Measurements from ENCODE around the gene ICAM3.

ICAM3 gene

DNA sequence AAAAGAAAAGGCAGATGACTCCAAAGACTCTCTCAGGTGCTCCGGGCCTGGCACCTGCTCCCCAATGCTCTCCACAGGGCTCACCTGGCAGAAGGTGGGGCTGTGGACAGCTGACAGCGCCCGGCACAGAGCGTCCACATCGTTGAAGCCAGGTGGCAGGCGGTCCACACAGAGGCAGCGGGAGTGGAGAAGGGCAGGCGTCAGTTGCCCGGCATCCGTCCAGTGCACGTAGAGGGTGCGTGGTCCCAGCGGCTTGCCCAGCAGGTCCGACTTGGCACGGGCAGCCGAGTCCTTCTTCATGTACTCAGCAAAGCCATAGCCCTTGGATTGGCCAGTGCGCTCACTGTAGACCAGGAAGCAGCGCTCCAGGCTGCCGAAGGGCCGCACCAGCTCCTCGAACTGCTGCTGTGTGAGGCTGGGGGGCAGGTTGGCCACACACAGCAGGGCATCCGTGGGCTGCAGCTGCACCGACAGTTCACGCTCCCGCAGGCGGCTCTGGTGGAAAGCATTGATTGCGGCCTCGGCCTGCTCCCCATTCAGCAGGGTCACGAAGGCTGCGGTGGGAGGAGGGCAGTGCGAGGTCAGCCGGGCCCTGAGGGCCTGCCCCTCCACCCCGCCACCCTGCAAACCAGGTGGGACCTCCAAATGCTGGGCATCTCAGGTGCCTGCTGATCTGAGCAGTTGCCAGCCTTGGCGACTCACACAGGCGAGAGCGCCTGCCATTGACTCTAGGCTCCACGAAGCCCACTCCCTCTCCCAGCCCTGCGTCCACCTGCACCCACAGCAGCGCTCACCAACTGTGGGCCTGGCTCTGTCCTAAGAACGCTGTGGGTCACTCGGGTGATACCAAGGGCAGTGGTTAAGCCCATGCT, 10.6 kb downstream of the ICAM3 start:
- Histone ChIP-seq H3K14ac (ENCODE audit: low read length) (no peak overlapping the region), H3K4ac (ENCODE audit: low read depth, low read length) (no peak overlapping the region), H4K12ac (ENCODE audit: low read depth, low read length) (no peak overlapping the region), H3K9me3 (ENCODE audit: insufficient read depth, low read depth, low read length) (peaks cover 2% of the 10 kb centered on the region), H3K23ac (ENCODE audit: low read length) (no peak overlapping the region), H2AFZ (ENCODE audit: insufficient read depth, low read length, poor library complexity) (no peak overlapping the region), H3K79me1 (ENCODE audit: low read length) (peaks cover 4% of the 10 kb centered on the region), H3K9ac (ENCODE audit: low read length) (no peak overlapping the region), H3K4me3 (ENCODE audit: low read depth, low read length) (no peak overlapping the region), H4K91ac (ENCODE audit: low read depth, low read length) (no peak overlapping the region), H2BK5ac (ENCODE audit: low read depth, low read length, poor library complexity) (no peak overlapping the region), H3K4me2 (ENCODE audit: low read length) (no peak overlapping the region), H2BK120ac (ENCODE audit: insufficient read depth, low read length, poor library complexity) (no peak overlapping the region), H3K36me3 (ENCODE audit: control insufficient read depth in 1 of 2, insufficient read depth in 2 of 2, low read length in 2 of 2) (peaks cover 60% of the 10 kb centered on the region in 2 experiments), H2AK5ac (ENCODE audit: low read length) (no peak overlapping the region), H3K27me3 (ENCODE audit: insufficient read depth, low read length) (no peaks in the 10 kb centered on the region), H2BK12ac (ENCODE audit: low read length) (no peak overlapping the region), H3K79me2 (ENCODE audit: control insufficient read depth, insufficient read depth, low read length, poor library complexity) (peaks cover 11% of the 10 kb centered on the region), H3K18ac (ENCODE audit: low read length) (no peak overlapping the region), H4K8ac (ENCODE audit: low read depth, low read length) (no peak overlapping the region), H3K27ac (ENCODE audit: low read depth, low read length) (no peak overlapping the region), H3K4me1 (ENCODE audit: control insufficient read depth in 1 of 2, insufficient read depth in 2 of 2, low read length in 2 of 2) (peaks cover 5 to 9% of the 10 kb centered on the region in 2 experiments)
- no CpG with 5 or more reads among the region's 41 CpGs for WGBS (ENCODE audit: extremely low coverage, insufficient coverage, insufficient read length)
- DNase-seq = no peak

DNA sequence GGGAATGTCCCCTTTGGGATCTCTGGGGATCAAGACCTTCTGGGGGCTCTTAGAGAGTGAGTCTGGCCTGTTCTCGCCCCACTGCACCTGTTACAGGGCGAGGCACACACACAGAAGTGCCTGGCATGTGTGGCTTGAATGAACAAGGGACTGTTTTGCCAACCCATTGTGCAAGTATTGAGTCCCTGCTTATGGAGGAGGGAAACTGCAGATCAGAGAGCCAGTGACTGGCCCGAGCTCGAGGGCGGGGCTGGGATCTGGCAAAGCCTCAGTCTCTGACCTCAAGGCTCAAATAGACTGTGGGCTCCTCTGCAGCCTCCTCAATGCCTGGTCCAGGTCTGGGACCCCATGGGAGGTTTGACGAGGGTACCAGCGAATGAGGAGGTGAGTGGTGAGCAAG, 11.6 kb downstream of the ICAM3 start:
- no peaks in the 10 kb centered on the region for H3K79me1 ChIP-seq (ENCODE audit: low read length)
- no peak overlapping the region for H4K91ac ChIP-seq (ENCODE audit: low read depth, low read length)
- H3K9ac ChIP-seq (ENCODE audit: low read length) = no peak overlapping the region
- H3K18ac ChIP-seq (ENCODE audit: low read length) = no peak overlapping the region
- no peak overlapping the region for H4K12ac ChIP-seq (ENCODE audit: low read depth, low read length)
- peaks cover 5 to 8% of the 10 kb centered on the region in 2 experiments for H3K4me1 ChIP-seq (ENCODE audit: control insufficient read depth in 1 of 2, insufficient read depth in 2 of 2, low read length in 2 of 2)
- H2AFZ ChIP-seq (ENCODE audit: insufficient read depth, low read length, poor library complexity) = no peak overlapping the region
- no peak overlapping the region for H3K4ac ChIP-seq (ENCODE audit: low read depth, low read length)
- peaks cover 7% of the 10 kb centered on the region for H3K79me2 ChIP-seq (ENCODE audit: control insufficient read depth, insufficient read depth, low read length, poor library complexity)
- H3K9me3 ChIP-seq (ENCODE audit: insufficient read depth, low read depth, low read length) = peaks cover 2% of the 10 kb centered on the region
- WGBS (ENCODE audit: extremely low coverage, insufficient coverage, insufficient read length) = no CpG with 5 or more reads among the region's 7 CpGs
- no peak overlapping the region for H2AK5ac ChIP-seq (ENCODE audit: low read length)
- no peak overlapping the region for H3K23ac ChIP-seq (ENCODE audit: low read length)
- no peak for DNase-seq
- peaks cover 69% of the 10 kb centered on the region in 2 experiments for H3K36me3 ChIP-seq (ENCODE audit: control insufficient read depth in 1 of 2, insufficient read depth in 2 of 2, low read length in 2 of 2)
- no peak overlapping the region for H3K14ac ChIP-seq (ENCODE audit: low read length)
- no peak overlapping the region for H3K4me2 ChIP-seq (ENCODE audit: low read length)
- H2BK12ac ChIP-seq (ENCODE audit: low read length) = no peak overlapping the region
- no peak overlapping the region for H3K27ac ChIP-seq (ENCODE audit: low read depth, low read length)
- no peak overlapping the region for H3K4me3 ChIP-seq (ENCODE audit: low read depth, low read length)
- H2BK120ac ChIP-seq (ENCODE audit: insufficient read depth, low read length, poor library complexity) = no peak overlapping the region
- H3K27me3 ChIP-seq (ENCODE audit: insufficient read depth, low read length) = no peaks in the 10 kb centered on the region
- no peak overlapping the region for H2BK5ac ChIP-seq (ENCODE audit: low read depth, low read length, poor library complexity)
- no peak overlapping the region for H4K8ac ChIP-seq (ENCODE audit: low read depth, low read length)

DNA sequence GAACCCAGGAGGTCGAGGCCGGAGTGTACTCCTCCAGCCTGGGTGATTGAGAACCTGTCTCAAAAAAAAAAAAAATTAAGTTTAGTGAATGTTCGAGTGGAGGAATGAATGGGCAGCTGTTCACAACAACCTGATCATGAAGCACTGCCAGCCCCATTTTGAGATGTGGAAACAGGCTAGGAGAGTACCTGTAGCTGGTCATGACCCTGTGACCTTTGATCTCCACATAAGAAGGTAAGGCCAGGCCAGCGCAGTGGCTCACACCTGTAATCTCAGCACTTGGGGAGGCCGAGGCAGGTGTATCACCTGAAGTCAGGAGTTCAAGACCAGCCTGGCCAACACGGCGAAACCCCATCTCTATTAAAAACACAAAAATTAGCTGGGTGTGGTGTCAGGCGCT, 13.7 kb downstream of the ICAM3 start:
- no peak overlapping the region for H4K12ac ChIP-seq (ENCODE audit: low read depth, low read length)
- H3K27me3 ChIP-seq (ENCODE audit: insufficient read depth, low read length) = no peaks in the 10 kb centered on the region
- peaks cover 2% of the 10 kb centered on the region for H3K9me3 ChIP-seq (ENCODE audit: insufficient read depth, low read depth, low read length)
- no peaks in the 10 kb centered on the region for H3K79me2 ChIP-seq (ENCODE audit: control insufficient read depth, insufficient read depth, low read length, poor library complexity)
- H4K91ac ChIP-seq (ENCODE audit: low read depth, low read length) = no peak overlapping the region
- H3K79me1 ChIP-seq (ENCODE audit: low read length) = no peaks in the 10 kb centered on the region
- no peak overlapping the region for H4K8ac ChIP-seq (ENCODE audit: low read depth, low read length)
- no peak overlapping the region for H2BK120ac ChIP-seq (ENCODE audit: insufficient read depth, low read length, poor library complexity)
- no peak overlapping the region for H3K4me3 ChIP-seq (ENCODE audit: low read depth, low read length)
- H3K14ac ChIP-seq (ENCODE audit: low read length) = no peak overlapping the region
- H3K9ac ChIP-seq (ENCODE audit: low read length) = no peak overlapping the region
- H3K4me1 ChIP-seq (ENCODE audit: control insufficient read depth in 1 of 2, insufficient read depth in 2 of 2, low read length in 2 of 2) = no peaks in the 10 kb centered on the region
- no peak overlapping the region for H3K18ac ChIP-seq (ENCODE audit: low read length)
- WGBS (ENCODE audit: extremely low coverage, insufficient coverage, insufficient read length) = no CpG with 5 or more reads among the region's 8 CpGs
- DNase-seq = no peak
- H2AK5ac ChIP-seq (ENCODE audit: low read length) = no peak overlapping the region
- no peak overlapping the region for H3K4ac ChIP-seq (ENCODE audit: low read depth, low read length)
- H3K4me2 ChIP-seq (ENCODE audit: low read length) = no peak overlapping the region
- H3K36me3 ChIP-seq (ENCODE audit: control insufficient read depth in 1 of 2, insufficient read depth in 2 of 2, low read length in 2 of 2) = peaks cover 86 to 90% of the 10 kb centered on the region in 2 experiments
- H2BK12ac ChIP-seq (ENCODE audit: low read length) = no peak overlapping the region
- H2BK5ac ChIP-seq (ENCODE audit: low read depth, low read length, poor library complexity) = no peak overlapping the region
- H3K23ac ChIP-seq (ENCODE audit: low read length) = no peak overlapping the region
- H3K27ac ChIP-seq (ENCODE audit: low read depth, low read length) = no peak overlapping the region
- H2AFZ ChIP-seq (ENCODE audit: insufficient read depth, low read length, poor library complexity) = no peak overlapping the region

DNA sequence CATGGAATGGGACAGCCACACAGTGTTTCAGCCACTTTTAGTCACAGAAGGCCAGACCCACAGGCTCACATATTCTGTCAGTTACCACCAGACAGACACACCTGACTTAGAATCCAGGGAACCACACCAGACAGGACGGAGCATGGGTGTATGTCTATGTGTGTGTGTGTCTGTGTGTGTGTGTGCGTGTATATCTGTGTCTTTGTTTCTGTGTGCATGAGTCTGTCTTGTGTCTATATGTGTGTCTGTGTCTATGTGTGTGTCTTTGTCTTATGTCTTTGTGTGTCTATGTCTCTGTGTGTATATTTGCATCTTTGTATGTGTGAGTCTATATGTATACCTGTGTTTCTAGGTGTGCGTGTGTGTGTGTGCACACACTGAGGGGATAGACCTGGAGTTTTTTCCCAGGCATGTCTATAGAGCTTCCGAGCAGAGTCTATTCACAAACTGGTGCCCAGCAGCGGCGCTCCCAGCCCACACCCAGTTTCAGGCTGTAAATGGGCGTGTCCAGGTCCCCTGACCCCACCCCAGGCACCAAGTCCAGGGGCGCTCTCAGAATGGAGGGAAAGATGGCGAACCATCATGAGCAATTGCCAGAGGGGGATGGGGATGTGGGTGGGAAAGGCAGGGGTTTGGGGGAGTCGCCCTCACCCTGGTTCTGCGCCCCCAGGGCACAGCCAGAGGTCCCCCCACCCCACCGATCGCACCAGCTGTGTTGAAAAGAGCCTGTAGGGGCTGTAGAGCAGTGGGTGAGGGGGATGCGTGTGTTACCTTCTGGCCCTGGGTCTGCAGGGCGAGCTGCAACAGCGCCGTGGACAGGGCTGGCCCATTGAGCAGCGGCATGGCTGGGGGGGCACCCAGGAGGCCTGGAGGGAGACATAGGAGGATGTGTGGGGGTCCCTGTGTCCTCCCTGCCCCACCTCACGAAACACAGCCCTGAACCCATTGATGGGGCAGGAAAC, 17.3 kb downstream of the ICAM3 start:
- Histone ChIP-seq H3K23ac (ENCODE audit: low read length) (no peak overlapping the region), H3K27ac (ENCODE audit: low read depth, low read length) (no peak overlapping the region), H4K8ac (ENCODE audit: low read depth, low read length) (no peak overlapping the region), H3K9me3 (ENCODE audit: insufficient read depth, low read depth, low read length) (no peaks in the 10 kb centered on the region), H3K4me1 (ENCODE audit: control insufficient read depth in 1 of 2, insufficient read depth in 2 of 2, low read length in 2 of 2) (no peaks in the 10 kb centered on the region), H3K18ac (ENCODE audit: low read length) (no peak overlapping the region), H2BK12ac (ENCODE audit: low read length) (no peak overlapping the region), H4K12ac (ENCODE audit: low read depth, low read length) (no peak overlapping the region), H2BK120ac (ENCODE audit: insufficient read depth, low read length, poor library complexity) (no peak overlapping the region), H3K4me2 (ENCODE audit: low read length) (no peak overlapping the region), H3K79me2 (ENCODE audit: control insufficient read depth, insufficient read depth, low read length, poor library complexity) (no peaks in the 10 kb centered on the region), H4K91ac (ENCODE audit: low read depth, low read length) (no peak overlapping the region), H3K79me1 (ENCODE audit: low read length) (no peaks in the 10 kb centered on the region), H2BK5ac (ENCODE audit: low read depth, low read length, poor library complexity) (no peak overlapping the region), H3K4me3 (ENCODE audit: low read depth, low read length) (no peak overlapping the region), H3K14ac (ENCODE audit: low read length) (no peak overlapping the region), H3K4ac (ENCODE audit: low read depth, low read length) (no peak overlapping the region), H3K9ac (ENCODE audit: low read length) (no peak overlapping the region), H2AFZ (ENCODE audit: insufficient read depth, low read length, poor library complexity) (no peak overlapping the region), H2AK5ac (ENCODE audit: low read length) (no peak overlapping the region), H3K36me3 (ENCODE audit: control insufficient read depth in 1 of 2, insufficient read depth in 2 of 2, low read length in 2 of 2) (peaks cover 84% of the 10 kb centered on the region in 2 experiments), H3K27me3 (ENCODE audit: insufficient read depth, low read length) (no peaks in the 10 kb centered on the region)
- no peak for DNase-seq
- no CpG with 5 or more reads among the region's 19 CpGs for WGBS (ENCODE audit: extremely low coverage, insufficient coverage, insufficient read length)

Data from trophoblast cell (in vitro differentiated cells and primary cell).